Nephron (organoid): ENCODE measurements around the gene XPO6.

ENCODE experiments used
- H3K27ac Mint-ChIP-seq, 3 experiments: 2 replicates each; pipeline ENCODE4 v1.8.0; 2020; ENCODE audit warnings: mixed read lengths in 3 of 3, mild to moderate bottlenecking in 2 of 3, moderate library complexity in 1 of 3
- H3K27me3 Mint-ChIP-seq: 2 replicates; pipeline ENCODE4 v1.8.0; 2021; ENCODE audit warnings: low read depth, mild to moderate bottlenecking, moderate library complexity, mixed read lengths
- H3K36me3 Mint-ChIP-seq: 2 replicates; pipeline ENCODE4 v1.8.0; 2020; ENCODE audit warnings: low read depth, mixed read lengths
- H3K4me1 Mint-ChIP-seq: 2 replicates; pipeline ENCODE4 v1.8.0; 2020; ENCODE audit warnings: mixed read lengths
- H3K4me3 Mint-ChIP-seq, 3 experiments: 2 replicates each; pipeline ENCODE4 v1.8.0; 2020; ENCODE audit warnings: mild to moderate bottlenecking in 3 of 3, mixed read lengths in 3 of 3, moderate library complexity in 2 of 3
- H3K9me3 Mint-ChIP-seq: 2 replicates; pipeline ENCODE4 v1.8.0; 2020; ENCODE audit warnings: mixed read lengths
- TF ChIP-seq, protein P1 (sequence below), 3 experiments: fragments of 200-600 bp; sonication (generic); IDR thresholded peaks; one replicate each; pipeline ENCODE4 v1.5.0; 2021; ENCODE audit warnings: antibody characterized with exemption in 3 of 3; ENCODE audit not compliant: unreplicated experiment in 3 of 3

The XPO6 gene

DNA sequence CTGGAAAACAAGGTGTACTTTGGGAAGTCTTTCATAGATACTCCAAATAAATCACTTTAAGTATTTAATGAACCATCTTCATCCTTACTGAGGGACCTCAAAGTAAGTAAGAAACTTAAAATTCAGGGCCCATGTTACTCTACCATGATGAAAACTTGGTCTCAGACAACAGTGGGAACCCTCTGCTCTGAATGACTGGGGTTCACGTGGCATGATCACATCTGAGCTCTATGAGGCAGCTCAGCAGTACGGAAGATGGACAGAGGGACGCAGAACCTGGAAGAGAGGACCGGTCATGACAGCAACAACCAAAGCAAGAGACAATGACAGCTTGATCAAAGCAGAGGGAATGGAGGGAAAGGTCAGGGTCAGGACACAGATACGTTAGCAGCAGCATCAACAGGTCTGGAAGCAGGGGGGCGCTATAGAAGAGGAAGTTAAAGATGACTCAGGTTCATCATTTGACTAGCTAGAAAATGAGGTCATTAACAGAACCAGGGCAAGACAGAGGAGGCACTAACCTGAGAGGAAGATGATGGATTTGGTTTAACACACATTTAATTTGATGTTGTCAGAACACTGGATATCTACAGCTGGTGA lies 9.5 kb downstream of the XPO6 start:
- Mint-ChIP-seq H3K27me3 (no peaks in the 10 kb centered on the region), H3K27ac (no peak overlapping the region), H3K4me1 (peaks cover under 1% of the 10 kb centered on the region), H3K9me3 (no peaks in the 10 kb centered on the region), H3K36me3 (peaks cover 34% of the 10 kb centered on the region), H3K4me3 (no peak overlapping the region)
- TF ChIP-seq, protein P1, sequence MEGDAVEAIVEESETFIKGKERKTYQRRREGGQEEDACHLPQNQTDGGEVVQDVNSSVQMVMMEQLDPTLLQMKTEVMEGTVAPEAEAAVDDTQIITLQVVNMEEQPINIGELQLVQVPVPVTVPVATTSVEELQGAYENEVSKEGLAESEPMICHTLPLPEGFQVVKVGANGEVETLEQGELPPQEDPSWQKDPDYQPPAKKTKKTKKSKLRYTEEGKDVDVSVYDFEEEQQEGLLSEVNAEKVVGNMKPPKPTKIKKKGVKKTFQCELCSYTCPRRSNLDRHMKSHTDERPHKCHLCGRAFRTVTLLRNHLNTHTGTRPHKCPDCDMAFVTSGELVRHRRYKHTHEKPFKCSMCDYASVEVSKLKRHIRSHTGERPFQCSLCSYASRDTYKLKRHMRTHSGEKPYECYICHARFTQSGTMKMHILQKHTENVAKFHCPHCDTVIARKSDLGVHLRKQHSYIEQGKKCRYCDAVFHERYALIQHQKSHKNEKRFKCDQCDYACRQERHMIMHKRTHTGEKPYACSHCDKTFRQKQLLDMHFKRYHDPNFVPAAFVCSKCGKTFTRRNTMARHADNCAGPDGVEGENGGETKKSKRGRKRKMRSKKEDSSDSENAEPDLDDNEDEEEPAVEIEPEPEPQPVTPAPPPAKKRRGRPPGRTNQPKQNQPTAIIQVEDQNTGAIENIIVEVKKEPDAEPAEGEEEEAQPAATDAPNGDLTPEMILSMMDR (IDR thresholded peaks at IDR 0.05; ENCODE audit: unreplicated experiment in 3 of 3): no peak

DNA sequence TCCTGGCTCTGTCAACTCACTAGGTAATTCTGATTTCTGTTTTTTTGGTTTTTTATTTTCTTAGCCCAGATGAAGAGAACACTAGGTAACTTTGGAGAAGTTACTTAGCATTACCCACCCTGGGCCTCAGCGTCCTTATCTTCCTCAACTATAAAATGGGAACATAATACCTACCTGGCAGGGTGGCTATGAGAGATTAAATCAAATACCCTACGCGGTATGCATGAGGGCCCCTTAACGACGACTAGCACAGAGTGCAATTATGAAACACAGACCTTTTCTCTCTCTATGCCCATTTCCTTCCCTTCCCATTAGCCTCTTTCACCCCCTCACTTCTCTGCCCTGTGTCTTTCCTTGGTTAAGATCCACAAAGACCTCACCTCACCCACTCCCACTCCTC lies 11.1 kb downstream of the XPO6 start:
- H3K27me3 Mint-ChIP-seq: no peaks in the 10 kb centered on the region
- peaks cover 34% of the 10 kb centered on the region for H3K36me3 Mint-ChIP-seq
- H3K9me3 Mint-ChIP-seq: no peaks in the 10 kb centered on the region
- no peak overlapping the region for H3K4me3 Mint-ChIP-seq
- H3K27ac Mint-ChIP-seq: no peak overlapping the region
- H3K4me1 Mint-ChIP-seq: no peaks in the 10 kb centered on the region
- TF ChIP-seq, protein P1 (IDR thresholded peaks at IDR 0.05; ENCODE audit: unreplicated experiment in 3 of 3): no peak

GRCh38 chr16:28196387-28196987 lies 15.3 kb downstream of the XPO6 start:
- H3K4me1 Mint-ChIP-seq: peaks cover 19% of the 10 kb centered on the region
- H3K27ac Mint-ChIP-seq: no peak overlapping the region
- no peak overlapping the region for H3K4me3 Mint-ChIP-seq
- no peaks in the 10 kb centered on the region for H3K9me3 Mint-ChIP-seq
- H3K36me3 Mint-ChIP-seq: peaks cover 25% of the 10 kb centered on the region
- TF ChIP-seq, protein P1 (IDR thresholded peaks at IDR 0.05; ENCODE audit: unreplicated experiment in 3 of 3): no peak
- H3K27me3 Mint-ChIP-seq: no peaks in the 10 kb centered on the region

- Mint-ChIP-seq H3K27me3 (no peaks in the 10 kb centered on the region), H3K36me3 (peaks cover 19% of the 10 kb centered on the region), H3K27ac (no peak overlapping the region), H3K4me3 (no peak overlapping the region), H3K4me1 (peaks cover 23% of the 10 kb centered on the region), H3K9me3 (no peaks in the 10 kb centered on the region)
- TF ChIP-seq, protein P1 (IDR thresholded peaks at IDR 0.05; ENCODE audit: unreplicated experiment in 3 of 3): no peak
These were observed 15.9 kb downstream of the XPO6 start for GRCh38 chr16:28195859-28196258.

DNA sequence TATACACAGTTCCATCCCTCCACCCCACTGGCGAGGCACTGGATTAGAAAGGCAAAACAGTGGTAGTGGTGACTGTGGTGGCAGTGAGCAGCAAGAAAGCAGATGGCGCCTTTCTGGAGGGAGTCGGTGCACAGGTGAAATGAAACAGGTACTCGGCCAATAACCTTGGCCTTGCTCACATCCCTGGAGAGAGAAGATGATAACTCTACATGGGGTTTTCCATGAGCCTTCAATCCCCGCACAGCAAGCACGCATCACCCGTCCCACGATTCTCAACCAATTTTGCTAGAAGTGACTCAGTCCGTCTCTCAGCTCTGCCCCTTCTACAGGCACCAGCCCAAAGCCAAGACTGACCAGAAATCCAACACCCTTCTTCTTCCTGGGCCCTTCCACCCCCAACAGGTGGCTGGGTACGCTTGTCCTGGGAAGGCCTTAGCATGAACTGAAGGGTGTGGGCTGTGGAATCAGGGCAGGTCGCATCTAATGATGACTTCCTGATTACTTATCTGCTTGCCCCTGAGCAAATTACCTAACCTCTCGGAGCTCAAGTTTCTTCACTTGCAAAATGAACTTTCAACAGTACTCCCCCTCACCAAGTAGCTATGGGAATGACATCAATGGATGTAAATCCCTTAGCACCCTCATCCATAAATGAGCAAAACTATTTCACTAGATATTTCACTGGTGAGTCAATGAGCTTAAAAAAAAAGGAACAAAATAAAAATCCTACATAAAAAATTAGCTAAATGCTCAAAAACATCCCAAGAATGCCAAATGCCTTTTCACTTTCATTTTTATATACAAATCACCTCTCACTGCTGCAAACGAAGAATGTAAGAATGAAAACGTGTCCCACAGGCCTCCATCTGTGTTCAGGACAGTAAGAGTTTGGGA lies 18.0 kb downstream of the XPO6 start:
- peaks cover 23% of the 10 kb centered on the region for H3K4me1 Mint-ChIP-seq
- H3K9me3 Mint-ChIP-seq: no peaks in the 10 kb centered on the region
- H3K27me3 Mint-ChIP-seq: no peaks in the 10 kb centered on the region
- peak overlapping the region in 1 of 3 experiments; percentile 22 for H3K27ac Mint-ChIP-seq
- TF ChIP-seq, protein P1 (IDR thresholded peaks at IDR 0.05; ENCODE audit: unreplicated experiment in 3 of 3): no peak
- H3K4me3 Mint-ChIP-seq: no peak overlapping the region
- H3K36me3 Mint-ChIP-seq: peaks cover 12% of the 10 kb centered on the region
